OCI-LY1 (cell line): Measurements from ENCODE around the gene SMR3B.

Experiments used
- EZH2 ChIP-seq: fragments of 200-600 bp; sonication (generic), shearing (Covaris generic); IDR thresholded peaks from 2 replicates; pipeline ENCODE4 v1.8.0; 2017; ENCODE audit warnings: borderline replicate concordance, mixed run types, mild to moderate bottlenecking, antibody characterized with exemption, low read length, moderate library complexity, mixed read lengths
- TF ChIP-seq, protein P1 (sequence below): fragments of 200-600 bp; sonication (generic), shearing (Covaris generic); IDR thresholded peaks from 2 replicates; pipeline ENCODE4 v1.5.1; 2017; ENCODE audit warnings: mild to moderate bottlenecking, antibody characterized with exemption, low read length, moderate library complexity, mixed read lengths

DNA sequence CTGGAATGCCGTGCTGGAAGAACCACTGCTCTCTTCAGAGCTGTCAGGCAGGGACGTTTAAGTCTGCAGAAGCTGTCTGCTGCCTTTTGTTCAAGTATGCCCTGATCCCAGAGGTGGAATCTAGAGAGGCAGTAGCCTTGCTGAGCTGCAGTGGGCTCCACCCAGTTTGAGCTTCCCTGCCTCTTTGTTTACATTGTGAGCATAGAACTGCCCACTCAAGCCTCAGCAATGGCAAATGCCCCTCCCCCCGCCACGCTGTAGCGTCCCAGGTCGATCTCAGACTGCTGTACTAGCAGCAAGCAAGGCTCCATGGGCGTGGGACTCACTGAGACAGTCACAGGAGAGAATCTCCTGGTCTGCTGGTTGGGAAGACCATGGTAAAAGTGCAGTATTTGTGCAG, 54.3 kb downstream of the SMR3B start:
- TF ChIP-seq, protein P1, sequence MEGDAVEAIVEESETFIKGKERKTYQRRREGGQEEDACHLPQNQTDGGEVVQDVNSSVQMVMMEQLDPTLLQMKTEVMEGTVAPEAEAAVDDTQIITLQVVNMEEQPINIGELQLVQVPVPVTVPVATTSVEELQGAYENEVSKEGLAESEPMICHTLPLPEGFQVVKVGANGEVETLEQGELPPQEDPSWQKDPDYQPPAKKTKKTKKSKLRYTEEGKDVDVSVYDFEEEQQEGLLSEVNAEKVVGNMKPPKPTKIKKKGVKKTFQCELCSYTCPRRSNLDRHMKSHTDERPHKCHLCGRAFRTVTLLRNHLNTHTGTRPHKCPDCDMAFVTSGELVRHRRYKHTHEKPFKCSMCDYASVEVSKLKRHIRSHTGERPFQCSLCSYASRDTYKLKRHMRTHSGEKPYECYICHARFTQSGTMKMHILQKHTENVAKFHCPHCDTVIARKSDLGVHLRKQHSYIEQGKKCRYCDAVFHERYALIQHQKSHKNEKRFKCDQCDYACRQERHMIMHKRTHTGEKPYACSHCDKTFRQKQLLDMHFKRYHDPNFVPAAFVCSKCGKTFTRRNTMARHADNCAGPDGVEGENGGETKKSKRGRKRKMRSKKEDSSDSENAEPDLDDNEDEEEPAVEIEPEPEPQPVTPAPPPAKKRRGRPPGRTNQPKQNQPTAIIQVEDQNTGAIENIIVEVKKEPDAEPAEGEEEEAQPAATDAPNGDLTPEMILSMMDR = no peak
- TF ChIP-seq EZH2 = no peak
